CD8-positive, alpha-beta memory T cell (primary cell): Measurements from ENCODE around the gene S100A5. TPM values are rescaled to one million over a fixed set of nuclear protein-coding genes. Genes with fewer than 3 reads are reported as not detected.
A peak's percentile ranks its signal among the peaks of the same experiment; 100 is the strongest.

Experiments
- CTCF ChIA-PET: fragments of 350-600 bp; sonication (Branson Sonifier 250); formaldehyde crosslinking; loops from one replicate; lab custom pipeline; 2021; ENCODE audit warnings: antibody characterized with exemption; lab: Charles Lee
- POLR2A ChIA-PET: fragments of 350-600 bp; sonication (Branson Sonifier 250); formaldehyde crosslinking; loops from one replicate; lab custom pipeline; 2021; ENCODE audit warnings: antibody characterized with exemption; lab: Charles Lee
- DNase-seq, 5 donors: peaks; one replicate each; pipeline versions ENCODE4 v3.0.0 to v3.0.0-alpha.2; 2020 to 2022; ENCODE audit warnings: mixed read lengths in 1 of 5
- H3K27ac ChIP-seq: one replicate; pipeline ENCODE4 v1.7.0; 2013; ENCODE audit warnings: low read depth, mild to moderate bottlenecking, low read length, moderate library complexity
- H3K27me3 ChIP-seq: 2 replicates; pipeline ENCODE4 v1.7.0; 2013; ENCODE audit warnings: low read length, mild to moderate bottlenecking; ENCODE audit not compliant: insufficient read depth, poor library complexity, severe bottlenecking
- H3K36me3 ChIP-seq: 2 replicates; pipeline ENCODE4 v1.7.0; 2013; ENCODE audit warnings: mild to moderate bottlenecking, low read length, moderate library complexity; ENCODE audit not compliant: insufficient read depth
- H3K4me1 ChIP-seq: 2 replicates; pipeline ENCODE4 v1.7.0; 2013; ENCODE audit warnings: mild to moderate bottlenecking, low read length, moderate library complexity; ENCODE audit not compliant: insufficient read depth
- H3K4me3 ChIP-seq: 2 replicates; pipeline ENCODE4 v1.7.0; 2013; ENCODE audit warnings: mild to moderate bottlenecking, low read length
- H3K9me3 ChIP-seq: 2 replicates; pipeline ENCODE4 v1.7.0; 2013; ENCODE audit warnings: mild to moderate bottlenecking, low read length
- H3K27ac Mint-ChIP-seq, 8 donors: one replicate each; pipeline ENCODE4 v1.8.0; 2020 to 2021; ENCODE audit warnings: mixed read lengths in 8 of 8, mild to moderate bottlenecking in 6 of 8, inconsistent platforms in 3 of 8, moderate library complexity in 3 of 8
- H3K27me3 Mint-ChIP-seq, 2 donors: one replicate each; pipeline ENCODE4 v1.8.0; 2020 to 2021; ENCODE audit warnings: mixed read lengths in 2 of 2, mild to moderate bottlenecking in 1 of 2, moderate library complexity in 1 of 2
- H3K36me3 Mint-ChIP-seq, 3 donors: one replicate each; pipeline ENCODE4 v1.8.0; 2020 to 2021; ENCODE audit warnings: mixed read lengths in 3 of 3, inconsistent platforms in 1 of 3, mild to moderate bottlenecking in 1 of 3
- H3K4me1 Mint-ChIP-seq, 3 donors: one replicate each; pipeline ENCODE4 v1.8.0; 2020 to 2021; ENCODE audit warnings: mixed read lengths in 3 of 3, inconsistent platforms in 1 of 3, mild to moderate bottlenecking in 1 of 3
- H3K4me3 Mint-ChIP-seq, 7 donors: one replicate each; pipeline ENCODE4 v1.8.0; 2020 to 2021; ENCODE audit warnings: mixed read lengths in 7 of 7, mild to moderate bottlenecking in 6 of 7, moderate library complexity in 4 of 7, inconsistent platforms in 2 of 7
- H3K9me3 Mint-ChIP-seq, 5 donors: one replicate each; pipeline ENCODE4 v1.8.0; 2020 to 2022; ENCODE audit warnings: mixed read lengths in 5 of 5, mild to moderate bottlenecking in 3 of 5, moderate library complexity in 2 of 5, inconsistent platforms in 1 of 5
- polyA plus RNA-seq: library from polyadenylated mRNA; unstranded; fragments of 300-500 nt; fragmentation: Illumina TruSeq; gene quantifications from one replicate; pipeline ENCODE4 v1.2.3, GENCODE V29; 2021
- total RNA-seq, 2 experiments: library from RNA; stranded (reverse); gene quantifications; one replicate each; pipeline ENCODE4 v1.2.3, GENCODE V29; 2021

S100A5 gene
- total and polyA plus RNA-seq, 3 experiments from 2014 or later: 0.61 to 1.6 (median 1.5) TPM

DNA sequence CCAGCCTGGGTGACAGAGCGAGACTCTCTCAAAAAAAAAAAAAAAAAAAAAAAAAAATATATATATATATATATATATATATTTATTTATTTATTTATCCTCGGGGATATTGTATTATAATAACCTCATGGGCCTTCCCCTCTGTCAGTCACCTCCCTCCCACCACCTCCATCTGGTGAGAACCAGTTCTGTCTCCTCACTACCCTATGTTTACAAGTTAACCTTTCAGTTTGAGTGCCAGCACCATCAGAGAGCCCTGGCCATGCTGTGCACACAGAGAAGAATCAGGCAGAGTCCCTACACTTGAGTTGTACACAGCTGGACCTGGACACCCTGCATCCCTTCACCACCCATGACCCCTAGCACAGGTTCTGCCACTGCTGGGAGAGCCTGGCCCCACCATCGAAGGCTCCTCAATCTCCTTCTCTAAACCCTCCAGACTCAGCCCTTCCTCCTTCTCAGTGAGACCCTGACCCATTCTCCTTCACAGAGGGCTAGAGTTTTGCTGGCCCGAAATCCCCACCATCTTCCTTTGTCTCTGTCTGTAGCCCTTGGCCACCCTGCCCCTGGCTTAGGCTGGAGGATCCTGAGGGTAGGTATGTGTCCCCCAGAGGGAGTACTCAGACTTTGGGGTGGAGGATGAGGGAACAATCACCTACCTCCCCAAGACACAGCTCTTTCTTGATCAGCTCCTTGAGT lies 1.2 kb downstream of the S100A5 start:
- no peaks in the 10 kb centered on the region for H3K9me3 ChIP-seq
- no peak for DNase-seq
- peaks cover 13 to 42% (median 14%) of the 10 kb centered on the region in 3 donors for H3K36me3 Mint-ChIP-seq
- peak overlapping the region; percentile 58 for H3K4me3 ChIP-seq
- H3K4me3 Mint-ChIP-seq: peak overlapping the region in 6 of 7 donors; percentile 1 to 80 (median 53)
- peaks cover 73% of the 10 kb centered on the region for H3K4me1 ChIP-seq
- H3K4me1 Mint-ChIP-seq: peaks cover 69 to 89% (median 75%) of the 10 kb centered on the region in 3 donors
- no peak overlapping the region for H3K27ac ChIP-seq
- peak overlapping the region; percentile 87 to 95 (median 92) for H3K27ac Mint-ChIP-seq
- POLR2A ChIA-PET: interaction anchor here (1.4 to 1.7 kb wide), 2 partner anchors 7 to 94 kb away, joined by 8 to 9 read pairs; partner anchors contain the start of gene CHTOP
- peaks cover 0 to 1% of the 10 kb centered on the region in 2 donors for H3K27me3 Mint-ChIP-seq
- H3K9me3 Mint-ChIP-seq: peaks cover 0 to 1% (median 0%) of the 10 kb centered on the region in 5 donors
- CTCF ChIA-PET: interaction anchor here (0.5 to 2.1 kb wide), 2 partner anchors 28 to 227 kb away, joined by 3 to 15 read pairs; no protein-coding TSS in a partner anchor
- H3K27me3 ChIP-seq: no peaks in the 10 kb centered on the region
- H3K36me3 ChIP-seq: peaks cover 11% of the 10 kb centered on the region

DNA sequence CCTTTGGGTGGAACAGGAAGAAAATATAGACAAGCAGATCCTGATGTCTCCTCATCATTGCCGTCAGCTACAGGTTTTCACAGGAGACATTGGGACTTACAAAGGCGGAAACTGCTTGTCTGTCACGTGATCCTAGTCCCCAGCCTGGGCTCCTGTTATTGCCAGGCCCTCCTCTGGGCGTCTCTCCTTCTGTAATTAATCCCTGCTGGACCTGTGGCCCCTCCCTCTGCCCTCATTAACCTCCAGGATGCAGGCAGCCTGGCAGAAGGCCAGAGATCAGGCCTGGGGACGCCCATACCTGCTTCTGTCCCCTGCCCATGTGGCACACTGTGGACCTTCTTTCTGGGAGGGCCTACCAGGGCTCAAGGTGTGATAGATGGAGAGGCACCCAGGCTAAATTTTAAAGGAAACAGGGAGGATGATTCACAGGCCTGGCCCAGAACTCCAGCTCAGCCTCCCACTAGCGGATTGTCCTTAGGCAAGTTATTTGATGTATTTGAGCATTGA lies 2.4 kb downstream of the S100A5 start:
- Histone ChIP-seq H3K27ac (no peak overlapping the region), H3K27me3 (no peaks in the 10 kb centered on the region), H3K9me3 (no peaks in the 10 kb centered on the region), H3K4me3 (no peak overlapping the region), H3K36me3 (peaks cover 2% of the 10 kb centered on the region), H3K4me1 (peaks cover 73% of the 10 kb centered on the region)
- POLR2A ChIA-PET: no interaction called here
- peaks cover 6 to 40% (median 10%) of the 10 kb centered on the region in 3 donors for H3K36me3 Mint-ChIP-seq
- peaks cover 69 to 89% (median 75%) of the 10 kb centered on the region in 3 donors for H3K4me1 Mint-ChIP-seq
- H3K27me3 Mint-ChIP-seq: peaks cover 0 to 1% of the 10 kb centered on the region in 2 donors
- H3K4me3 Mint-ChIP-seq: peak overlapping the region in 4 of 7 donors; percentile 3 to 77 (median 31)
- H3K27ac Mint-ChIP-seq: peak overlapping the region; percentile 15 to 97 (median 55)
- peaks cover 0 to 1% (median 0%) of the 10 kb centered on the region in 5 donors for H3K9me3 Mint-ChIP-seq
- CTCF ChIA-PET: no interaction called here
- no peak for DNase-seq

DNA sequence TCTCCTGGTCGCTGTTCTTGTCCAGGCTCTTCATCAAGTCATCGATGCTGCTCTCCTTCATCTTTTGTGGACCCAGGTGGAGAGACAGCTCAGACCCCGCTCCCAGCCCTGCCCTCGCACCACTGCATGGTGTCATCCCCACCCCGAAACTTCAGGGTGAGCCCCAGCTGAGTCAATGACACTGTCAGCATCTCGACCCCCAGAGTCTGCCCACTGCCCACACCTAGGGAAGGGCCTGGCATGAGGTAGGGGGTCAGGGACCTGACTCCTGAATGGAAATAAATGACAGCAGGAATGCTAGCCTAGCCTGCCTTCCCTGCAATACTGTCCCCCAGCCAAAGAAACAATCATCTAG lies 3.4 kb downstream of the S100A5 start:
- Mint-ChIP-seq H3K4me3 (peak overlapping the region; percentile 19 to 98 (median 80)), H3K27ac (peak overlapping the region; percentile 84 to 99 (median 97)), H3K36me3 (peaks cover 0 to 32% (median 4%) of the 10 kb centered on the region in 3 donors), H3K9me3 (peaks cover 0 to 1% (median 0%) of the 10 kb centered on the region in 5 donors), H3K27me3 (peaks cover 0 to 1% of the 10 kb centered on the region in 2 donors), H3K4me1 (peaks cover 69 to 89% (median 76%) of the 10 kb centered on the region in 3 donors)
- Histone ChIP-seq H3K9me3 (no peaks in the 10 kb centered on the region), H3K4me1 (peaks cover 73% of the 10 kb centered on the region), H3K36me3 (no peaks in the 10 kb centered on the region), H3K27ac (no peak overlapping the region), H3K4me3 (no peak overlapping the region), H3K27me3 (no peaks in the 10 kb centered on the region)
- CTCF ChIA-PET: interaction anchor here (3.2 kb wide), 1 partner anchor 8 kb away, joined by 34 read pairs; the partner anchor contains the start of gene S100A4
- DNase-seq: no peak
- POLR2A ChIA-PET: interaction anchor here (6.8 kb wide), 1 partner anchor 8 kb away, joined by 121 read pairs; the partner anchor contains the start of gene S100A4

DNA sequence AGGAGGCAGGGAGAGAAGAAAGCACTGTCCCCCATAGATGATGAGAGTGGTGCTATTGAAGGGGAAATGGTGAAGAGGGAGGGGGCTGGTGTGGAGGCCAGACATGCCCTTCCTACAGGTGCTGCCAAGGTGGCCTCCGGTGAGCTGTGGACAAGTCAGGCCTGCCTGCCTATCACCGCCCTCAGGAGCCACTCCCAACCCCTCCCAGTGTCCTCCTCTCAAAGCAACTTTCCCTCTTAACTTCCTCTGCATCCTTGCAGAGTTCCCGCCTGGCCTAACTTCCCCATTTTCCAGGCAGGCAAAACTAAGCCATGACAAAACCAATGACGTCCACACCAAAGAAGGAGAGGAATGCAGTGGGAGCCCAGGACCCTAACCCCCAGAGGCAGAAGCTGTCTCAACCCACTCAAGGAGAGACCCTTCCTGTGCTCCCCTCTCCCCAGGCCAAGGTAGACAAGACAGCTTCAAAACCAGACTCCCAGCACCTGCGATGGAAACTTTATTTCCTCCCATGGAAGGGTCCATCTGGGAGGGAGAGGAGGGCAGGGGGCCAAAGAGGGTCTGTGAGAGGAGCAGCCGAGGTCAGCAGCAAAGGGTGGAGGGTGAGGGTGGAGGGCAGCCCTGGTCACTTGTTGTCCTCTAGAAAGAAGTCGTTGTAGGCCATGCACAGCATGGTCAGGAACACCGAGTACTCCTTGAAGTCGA lies 3.9 kb downstream of the S100A5 start:
- Mint-ChIP-seq H3K9me3 (peaks cover 0 to 1% (median 0%) of the 10 kb centered on the region in 5 donors), H3K4me1 (peaks cover 69 to 89% (median 76%) of the 10 kb centered on the region in 3 donors), H3K4me3 (peak overlapping the region; percentile 95 to 98 (median 96)), H3K27ac (peak overlapping the region; percentile 94 to 99 (median 98)), H3K36me3 (peaks cover 0 to 30% (median 4%) of the 10 kb centered on the region in 3 donors), H3K27me3 (peaks cover 0 to 1% of the 10 kb centered on the region in 2 donors)
- H3K9me3 ChIP-seq: no peaks in the 10 kb centered on the region
- ChIA-PET CTCF (interaction anchor here (1.0 to 6.5 kb wide), 4 partner anchors 8 to 45 kb away, joined by 3 to 125 read pairs (median 20); partner anchors contain the start of gene S100A4), POLR2A (interaction anchor here (0.6 to 6.8 kb wide), 2 partner anchors 8 to 407 kb away, joined by 4 to 121 read pairs; partner anchors contain the start of gene S100A4)
- peak overlapping the region; percentile 86 for H3K27ac ChIP-seq
- no peaks in the 10 kb centered on the region for H3K36me3 ChIP-seq
- DNase-seq: no peak
- no peaks in the 10 kb centered on the region for H3K27me3 ChIP-seq
- peaks cover 73% of the 10 kb centered on the region for H3K4me1 ChIP-seq
- peak overlapping the region; percentile 88 for H3K4me3 ChIP-seq

DNA sequence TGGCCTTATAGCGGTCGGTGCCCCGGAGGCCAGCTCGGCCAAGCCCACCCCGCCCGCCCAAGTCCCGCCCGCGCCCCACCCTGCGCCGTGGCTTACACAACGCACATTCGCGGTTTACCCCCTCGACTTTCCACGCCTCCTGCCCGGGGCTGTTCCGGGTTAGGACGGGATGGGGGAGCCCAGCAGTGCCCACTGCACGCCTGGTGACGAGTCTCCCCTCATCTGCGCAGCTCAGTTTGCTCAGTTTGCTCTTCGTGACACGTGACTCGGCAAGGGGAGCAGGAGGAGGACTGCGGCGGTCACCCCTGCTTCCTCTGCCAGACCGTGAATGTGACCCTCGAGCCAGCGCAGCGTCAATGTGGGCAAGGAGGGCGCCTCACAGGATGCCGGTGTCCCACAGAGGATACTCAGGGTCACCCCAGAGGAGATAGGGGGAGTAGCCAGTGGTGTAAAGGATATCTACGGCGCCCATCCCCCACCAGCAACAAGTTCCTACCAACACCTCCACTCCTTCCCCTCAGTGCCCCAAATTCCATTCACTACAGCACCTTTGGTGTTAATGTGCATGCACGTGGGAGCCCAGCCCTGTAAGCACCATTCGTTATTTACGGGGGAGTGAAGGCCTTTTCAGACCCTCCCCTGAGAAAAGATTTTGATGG lies 4.6 kb downstream of the S100A5 start:
- ChIA-PET POLR2A (interaction anchor here (0.6 to 6.8 kb wide), 9 partner anchors 9 to 454 kb away, joined by 3 to 121 read pairs (median 4); partner anchors contain the start of genes CHTOP, RPS27, S100A4 and SLC27A3), CTCF (interaction anchor here (1.0 to 6.5 kb wide), 6 partner anchors 9 to 45 kb away, joined by 3 to 125 read pairs (median 6); partner anchors contain the start of gene S100A4)
- H3K27ac ChIP-seq: peak overlapping the region; percentile 86
- no peaks in the 10 kb centered on the region for H3K27me3 ChIP-seq
- peak; percentile 78 to 94 (median 86) for DNase-seq
- peak overlapping the region; percentile 95 to 98 (median 96) for H3K4me3 Mint-ChIP-seq
- H3K36me3 ChIP-seq: no peaks in the 10 kb centered on the region
- peaks cover 0 to 1% of the 10 kb centered on the region in 2 donors for H3K27me3 Mint-ChIP-seq
- H3K9me3 Mint-ChIP-seq: peaks cover 0 to 1% (median 0%) of the 10 kb centered on the region in 5 donors
- peaks cover 0 to 27% (median 4%) of the 10 kb centered on the region in 3 donors for H3K36me3 Mint-ChIP-seq
- H3K4me1 Mint-ChIP-seq: peaks cover 69 to 89% (median 76%) of the 10 kb centered on the region in 3 donors
- peak overlapping the region; percentile 94 to 99 (median 98) for H3K27ac Mint-ChIP-seq
- no peaks in the 10 kb centered on the region for H3K9me3 ChIP-seq
- peak overlapping the region; percentile 95 for H3K4me3 ChIP-seq
- H3K4me1 ChIP-seq: peaks cover 73% of the 10 kb centered on the region

DNA sequence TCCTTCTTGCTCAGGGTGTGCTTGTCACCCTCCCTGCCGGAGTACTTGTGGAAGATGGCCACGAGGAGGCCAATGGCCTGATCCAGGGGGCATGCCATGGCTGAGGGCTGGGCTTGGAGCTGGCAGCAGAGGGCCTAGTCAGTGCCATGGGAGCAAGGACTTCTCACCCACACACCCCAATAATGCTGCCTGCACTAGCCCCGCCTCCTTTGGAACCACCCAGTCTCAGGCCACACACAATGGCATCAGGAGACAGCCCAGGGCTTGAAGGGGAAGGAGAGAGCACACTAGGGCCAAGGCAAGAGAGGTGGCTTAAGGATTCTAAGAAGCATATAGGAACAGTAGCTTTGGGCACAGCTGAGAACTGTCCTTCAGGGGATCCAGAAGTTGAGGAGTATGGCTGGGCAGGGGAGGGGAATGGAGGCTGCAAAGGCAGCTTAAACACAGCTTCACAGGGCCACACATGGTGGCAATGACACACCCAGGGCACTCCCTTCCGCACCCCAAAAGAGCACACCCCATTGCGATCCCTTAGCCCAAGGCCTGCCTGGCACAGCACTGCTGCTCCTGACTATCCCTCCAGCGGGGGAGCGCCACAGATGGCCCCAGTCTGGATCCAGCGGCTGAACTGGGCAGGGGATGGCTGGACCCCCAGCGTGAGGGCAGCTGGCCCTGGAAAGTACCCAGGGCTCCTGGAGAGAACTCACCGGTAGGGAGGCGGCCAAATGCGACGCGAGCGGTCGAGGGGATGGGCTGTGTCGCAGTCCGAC lies 5.3 kb downstream of the S100A5 start, which contains the start of gene S100A6:
Gene S100A6, minus strand, starts transcription at position 750 of the 770 bp plus-strand sequence. Its CDS starts 652 bp downstream, at position 98.
- peak within 1 kb of the TSS; percentile 95 to 98 (median 96) for H3K4me3 Mint-ChIP-seq
- Histone ChIP-seq H3K4me1 (peaks cover 70% of the 10 kb centered on the region), H3K27ac (peak within 1 kb of the TSS; percentile 86), H3K4me3 (peak within 1 kb of the TSS; percentile 95), H3K9me3 (no peaks in the 10 kb centered on the region), H3K27me3 (no peaks in the 10 kb centered on the region), H3K36me3 (no peaks in the 10 kb centered on the region)
- H3K27ac Mint-ChIP-seq: peak within 1 kb of the TSS; percentile 94 to 100 (median 98)
- DNase-seq: peak in 4 of 5 donors; percentile 23 to 65 (median 26)
- H3K4me1 Mint-ChIP-seq: peaks cover 67 to 88% (median 74%) of the 10 kb centered on the region in 3 donors
- peaks cover 0 to 1% of the 10 kb centered on the region in 2 donors for H3K27me3 Mint-ChIP-seq
- ChIA-PET CTCF (interaction anchor here (0.8 to 6.5 kb wide), 8 partner anchors 10 to 46 kb away, joined by 3 to 125 read pairs (median 5); partner anchors contain the start of gene S100A4), POLR2A (interaction anchor here (0.6 to 6.8 kb wide), 8 partner anchors 10 to 455 kb away, joined by 3 to 121 read pairs (median 4); partner anchors contain the start of genes CHTOP, RPS27, S100A4 and SLC27A3)
- H3K36me3 Mint-ChIP-seq: peaks cover 0 to 27% (median 4%) of the 10 kb centered on the region in 3 donors
- peaks cover 0 to 1% (median 0%) of the 10 kb centered on the region in 5 donors for H3K9me3 Mint-ChIP-seq
